Nephron progenitor cell (in vitro differentiated cells): Measurements from ENCODE around the gene PER1.
A peak's percentile ranks its signal among the peaks of the same experiment; 100 is the strongest.

Source experiments
- DNase-seq: peaks from one replicate; pipeline ENCODE4 v3.0.0; 2021
- H3K27ac Mint-ChIP-seq: 2 replicates; pipeline ENCODE4 v1.8.0; 2021; ENCODE audit warnings: mild to moderate bottlenecking, moderate library complexity, mixed read lengths
- H3K27me3 Mint-ChIP-seq: 2 replicates; pipeline ENCODE4 v1.8.0; 2021; ENCODE audit warnings: mild to moderate bottlenecking, low read depth, mixed read lengths; ENCODE audit not compliant: poor library complexity
- H3K36me3 Mint-ChIP-seq: 2 replicates; pipeline ENCODE4 v1.8.0; 2021; ENCODE audit warnings: low read depth, mixed read lengths
- H3K4me1 Mint-ChIP-seq: 2 replicates; pipeline ENCODE4 v1.8.0; 2021; ENCODE audit warnings: mixed read lengths
- H3K4me3 Mint-ChIP-seq: 2 replicates; pipeline ENCODE4 v1.8.0; 2021; ENCODE audit warnings: mild to moderate bottlenecking, moderate library complexity, mixed read lengths
- H3K9me3 Mint-ChIP-seq: 2 replicates; pipeline ENCODE4 v1.8.0; 2021; ENCODE audit warnings: mild to moderate bottlenecking, moderate library complexity, mixed read lengths
- CTCF ChIP-seq: fragments of 200-600 bp; sonication (generic); IDR thresholded peaks from 2 replicates; pipeline ENCODE4 v1.5.0; 2021; ENCODE audit warnings: antibody characterized with exemption

Gene PER1

GRCh38 chr17:8117980-8118768 lies 34.0 kb downstream of the PER1 start, which contains the start of gene ALOXE3:
ALOXE3 (minus strand) TSS chr17:8118514; CDS start chr17:8117990, 524 bp downstream.
- H3K4me3 Mint-ChIP-seq, result peak within 1 kb of the TSS; percentile 98
- H3K36me3 Mint-ChIP-seq, result no peaks in the 10 kb centered on the region
- DNase-seq, result peak; percentile 43
- no peak for TF ChIP-seq CTCF
- peaks cover 81% of the 10 kb centered on the region for H3K27me3 Mint-ChIP-seq
- H3K4me1 Mint-ChIP-seq, result peaks cover 30% of the 10 kb centered on the region
- peak within 1 kb of the TSS; percentile 89 for H3K27ac Mint-ChIP-seq
- no peaks in the 10 kb centered on the region for H3K9me3 Mint-ChIP-seq

GRCh38 chr17:8117367-8117979 lies 34.7 kb downstream of the PER1 start:
- H3K4me1 Mint-ChIP-seq, result peaks cover 26% of the 10 kb centered on the region
- no peak for TF ChIP-seq CTCF
- H3K9me3 Mint-ChIP-seq, result no peaks in the 10 kb centered on the region
- H3K4me3 Mint-ChIP-seq, result peak overlapping the region; percentile 98
- no peaks in the 10 kb centered on the region for H3K36me3 Mint-ChIP-seq
- H3K27me3 Mint-ChIP-seq, result peaks cover 83% of the 10 kb centered on the region
- no peak overlapping the region for H3K27ac Mint-ChIP-seq
- peak; percentile 39 for DNase-seq

- no peaks in the 10 kb centered on the region for H3K36me3 Mint-ChIP-seq
- TF ChIP-seq CTCF, result no peak
- H3K9me3 Mint-ChIP-seq, result no peaks in the 10 kb centered on the region
- H3K4me1 Mint-ChIP-seq, result peaks cover 23% of the 10 kb centered on the region
- H3K27me3 Mint-ChIP-seq, result peaks cover 90% of the 10 kb centered on the region
- no peak for DNase-seq
- no peak overlapping the region for H3K4me3 Mint-ChIP-seq
- H3K27ac Mint-ChIP-seq, result no peak overlapping the region
Observed at GRCh38 chr17:8116776-8117175, 35.4 kb downstream of the PER1 start.

GRCh38 chr17:8110907-8111306 lies 41.3 kb downstream of the PER1 start:
- DNase-seq, result no peak
- Mint-ChIP-seq H3K4me3 (peak overlapping the region; percentile 56), H3K36me3 (no peaks in the 10 kb centered on the region), H3K27me3 (peaks cover 91% of the 10 kb centered on the region), H3K9me3 (no peaks in the 10 kb centered on the region), H3K4me1 (peaks cover 21% of the 10 kb centered on the region), H3K27ac (no peak overlapping the region)
- TF ChIP-seq CTCF, result no peak

- H3K4me3 Mint-ChIP-seq, result peak overlapping the region; percentile 56
- H3K9me3 Mint-ChIP-seq, result no peaks in the 10 kb centered on the region
- H3K27ac Mint-ChIP-seq, result no peak overlapping the region
- DNase-seq, result no peak
- H3K36me3 Mint-ChIP-seq, result no peaks in the 10 kb centered on the region
- no peak for TF ChIP-seq CTCF
- H3K4me1 Mint-ChIP-seq, result peaks cover 21% of the 10 kb centered on the region
- H3K27me3 Mint-ChIP-seq, result peaks cover 90% of the 10 kb centered on the region
Observed at GRCh38 chr17:8110456-8110804, 41.8 kb downstream of the PER1 start.
